SK-N-SH (cell line): ENCODE results near the gene LANCL2.

Experiments used
- EP300 ChIP-seq, 2 experiments: IDR thresholded peaks; 2 replicates each; pipeline versions ENCODE4 v1.4.0 to v1.6.1; 2012; ENCODE audit warnings: borderline replicate concordance in 1 of 2, low read depth in 1 of 2, low read length in 1 of 2
- FOSL2 ChIP-seq: IDR thresholded peaks from 2 replicates; pipeline ENCODE4 v1.4.0; 2012; ENCODE audit warnings: low read depth, mild to moderate bottlenecking, moderate library complexity, borderline replicate concordance
- GABPA ChIP-seq: IDR thresholded peaks from 2 replicates; pipeline ENCODE4 v1.4.0; 2012; ENCODE audit warnings: low read depth, mild to moderate bottlenecking
- NFIC ChIP-seq: IDR thresholded peaks from 2 replicates; pipeline ENCODE4 v1.4.0; 2012; ENCODE audit warnings: borderline replicate concordance
- RCOR1 ChIP-seq: fragments of 150-350 bp; IDR thresholded peaks from 2 replicates; pipeline ENCODE4 v1.6.1; 2017; ENCODE audit warnings: antibody characterized with exemption, low read length
- REST ChIP-seq: IDR thresholded peaks from 2 replicates; pipeline ENCODE4 v1.6.1; 2012; ENCODE audit warnings: mild to moderate bottlenecking, low read depth, low read length, moderate library complexity
- SMC3 ChIP-seq: IDR thresholded peaks from 2 replicates; pipeline ENCODE4 v1.6.1; 2012; ENCODE audit warnings: low read depth, low read length, improper control_type of control experiment
- YY1 ChIP-seq: IDR thresholded peaks from 2 replicates; pipeline ENCODE4 v1.4.0; 2012; ENCODE audit warnings: low read depth, mild to moderate bottlenecking
- TF ChIP-seq, protein P1 (sequence below): fragments of 200-600 bp; sonication (generic); IDR thresholded peaks from 2 replicates; pipeline ENCODE4 v1.6.1; 2017; ENCODE audit warnings: antibody characterized with exemption, mild to moderate bottlenecking, moderate library complexity
- TF ChIP-seq, protein P2 (sequence below): fragments of 150-350 bp; IDR thresholded peaks from 2 replicates; pipeline ENCODE4 v1.6.1; 2016; ENCODE audit warnings: mild to moderate bottlenecking, low read depth, low read length
- TF ChIP-seq, protein P3 (sequence below): IDR thresholded peaks from 2 replicates; pipeline ENCODE4; 2012

- TF ChIP-seq, protein P1, sequence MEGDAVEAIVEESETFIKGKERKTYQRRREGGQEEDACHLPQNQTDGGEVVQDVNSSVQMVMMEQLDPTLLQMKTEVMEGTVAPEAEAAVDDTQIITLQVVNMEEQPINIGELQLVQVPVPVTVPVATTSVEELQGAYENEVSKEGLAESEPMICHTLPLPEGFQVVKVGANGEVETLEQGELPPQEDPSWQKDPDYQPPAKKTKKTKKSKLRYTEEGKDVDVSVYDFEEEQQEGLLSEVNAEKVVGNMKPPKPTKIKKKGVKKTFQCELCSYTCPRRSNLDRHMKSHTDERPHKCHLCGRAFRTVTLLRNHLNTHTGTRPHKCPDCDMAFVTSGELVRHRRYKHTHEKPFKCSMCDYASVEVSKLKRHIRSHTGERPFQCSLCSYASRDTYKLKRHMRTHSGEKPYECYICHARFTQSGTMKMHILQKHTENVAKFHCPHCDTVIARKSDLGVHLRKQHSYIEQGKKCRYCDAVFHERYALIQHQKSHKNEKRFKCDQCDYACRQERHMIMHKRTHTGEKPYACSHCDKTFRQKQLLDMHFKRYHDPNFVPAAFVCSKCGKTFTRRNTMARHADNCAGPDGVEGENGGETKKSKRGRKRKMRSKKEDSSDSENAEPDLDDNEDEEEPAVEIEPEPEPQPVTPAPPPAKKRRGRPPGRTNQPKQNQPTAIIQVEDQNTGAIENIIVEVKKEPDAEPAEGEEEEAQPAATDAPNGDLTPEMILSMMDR = no peak
- TF ChIP-seq NFIC (no peak), EP300 (IDR thresholded peaks at IDR 0.05; ENCODE audit: borderline replicate concordance in 1 of 2, low read depth in 1 of 2, low read length in 1 of 2) (no peak), RCOR1 (no peak), GABPA (no peak), SMC3 (no peak), REST (no peak), YY1 (no peak), FOSL2 (no peak)
- TF ChIP-seq, protein P2, sequence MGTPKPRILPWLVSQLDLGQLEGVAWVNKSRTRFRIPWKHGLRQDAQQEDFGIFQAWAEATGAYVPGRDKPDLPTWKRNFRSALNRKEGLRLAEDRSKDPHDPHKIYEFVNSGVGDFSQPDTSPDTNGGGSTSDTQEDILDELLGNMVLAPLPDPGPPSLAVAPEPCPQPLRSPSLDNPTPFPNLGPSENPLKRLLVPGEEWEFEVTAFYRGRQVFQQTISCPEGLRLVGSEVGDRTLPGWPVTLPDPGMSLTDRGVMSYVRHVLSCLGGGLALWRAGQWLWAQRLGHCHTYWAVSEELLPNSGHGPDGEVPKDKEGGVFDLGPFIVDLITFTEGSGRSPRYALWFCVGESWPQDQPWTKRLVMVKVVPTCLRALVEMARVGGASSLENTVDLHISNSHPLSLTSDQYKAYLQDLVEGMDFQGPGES = no peak
- TF ChIP-seq, protein P3, sequence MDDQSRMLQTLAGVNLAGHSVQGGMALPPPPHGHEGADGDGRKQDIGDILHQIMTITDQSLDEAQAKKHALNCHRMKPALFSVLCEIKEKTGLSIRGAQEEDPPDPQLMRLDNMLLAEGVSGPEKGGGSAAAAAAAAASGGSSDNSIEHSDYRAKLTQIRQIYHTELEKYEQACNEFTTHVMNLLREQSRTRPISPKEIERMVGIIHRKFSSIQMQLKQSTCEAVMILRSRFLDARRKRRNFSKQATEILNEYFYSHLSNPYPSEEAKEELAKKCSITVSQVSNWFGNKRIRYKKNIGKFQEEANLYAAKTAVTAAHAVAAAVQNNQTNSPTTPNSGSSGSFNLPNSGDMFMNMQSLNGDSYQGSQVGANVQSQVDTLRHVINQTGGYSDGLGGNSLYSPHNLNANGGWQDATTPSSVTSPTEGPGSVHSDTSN = no peak
Observed at GRCh38 chr7:55467047-55467593, 102.0 kb downstream of the LANCL2 start.
